MG63 (cell line): Measurements from ENCODE around the gene WBP1L. TPM values are rescaled to one million over a fixed set of nuclear protein-coding genes. Genes with fewer than 3 reads are reported as not detected.

ENCODE experiments used
- DNase-seq: peaks from one replicate; pipeline ENCODE4 v3.0.0-alpha.2; 2020
- H3K27me3 ChIP-seq: fragments of 250-450 bp; sonication (Bioruptor Pico); 2 replicates; pipeline ENCODE4 v1.5.1; 2020; ENCODE audit warnings: mild to moderate bottlenecking, moderate library complexity
- H3K36me3 ChIP-seq: fragments of 250-450 bp; sonication (Bioruptor Pico); 2 replicates; pipeline ENCODE4 v1.5.1; 2020; ENCODE audit warnings: mild to moderate bottlenecking, moderate library complexity
- H3K4me3 ChIP-seq: fragments of 250-450 bp; sonication (Bioruptor Pico); 2 replicates; pipeline ENCODE4 v1.5.1; 2020; ENCODE audit warnings: mild to moderate bottlenecking, moderate library complexity
- H3K9me3 ChIP-seq: fragments of 250-450 bp; sonication (Bioruptor Pico); 2 replicates; pipeline ENCODE4 v1.5.1; 2020; ENCODE audit warnings: mild to moderate bottlenecking, moderate library complexity
- total RNA-seq: library from RNA; depleted of rRNA; stranded (reverse); fragments of >200 nt; shearing (Covaris generic); gene quantifications from 2 replicates; pipeline ENCODE4 v1.2.3, GENCODE V29; 2014; ENCODE audit warnings: low replicate concordance; rRNA removed

The WBP1L gene
- total RNA-seq, 1 experiment from 2014 or later = 10.9 TPM

DNA sequence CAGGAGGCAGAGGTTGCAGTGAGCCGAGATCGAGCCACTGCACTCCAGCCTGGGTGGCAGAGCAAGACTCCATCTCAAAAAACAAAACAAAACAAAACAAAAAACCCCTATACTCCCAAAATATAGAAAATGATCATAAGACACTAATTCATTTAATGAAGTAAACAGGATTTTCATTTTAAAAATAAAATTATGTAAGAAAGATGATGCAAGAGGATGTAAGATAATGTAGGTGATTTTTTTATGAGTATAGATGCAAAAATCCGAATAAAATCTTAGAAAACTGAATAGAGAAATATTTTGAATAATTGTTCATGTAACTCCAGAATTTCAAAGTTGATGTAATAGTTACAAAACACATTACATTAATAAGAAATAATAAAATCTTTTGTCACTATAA is 121.9 kb downstream of the WBP1L start:
- DNase-seq = no peak
- Histone ChIP-seq H3K4me3 (no peak overlapping the region), H3K9me3 (no peaks in the 10 kb centered on the region)

More for the DNA sequence above, 121.9 kb downstream of the WBP1L start:
- Histone ChIP-seq H3K27me3 (no peaks in the 10 kb centered on the region), H3K36me3 (peaks cover 5% of the 10 kb centered on the region; the same call in 1 of the 2 replicates)

Other genes with a start within 250 kb of the WBP1L start
- gene ACTR1A, start 241.2 kb upstream of the WBP1L start, total RNA-seq = 77.7 and 178 TPM in 2 replicates
- 2.0 and 9.4 TPM in 2 replicates for gene SUFU, start 240.0 kb upstream of the WBP1L start, total RNA-seq
- 27.8 and 40.9 TPM in 2 replicates for gene TRIM8, start 99.5 kb upstream of the WBP1L start, total RNA-seq
- 2.3 and 6.6 TPM in 2 replicates for gene ARL3, start 29.6 kb upstream of the WBP1L start, total RNA-seq
- 0.96 and 6.7 TPM in 2 replicates for gene SFXN2, start 29.3 kb upstream of the WBP1L start, total RNA-seq
- gene CYP17A1, start 93.5 kb downstream of the WBP1L start, total RNA-seq = not detected in 2 replicates
- gene BORCS7, start 110.3 kb downstream of the WBP1L start, total RNA-seq = 26.3 and 43.9 TPM in 2 replicates
- gene AS3MT, start 125.5 kb downstream of the WBP1L start, total RNA-seq = 0.17 and 1.7 TPM in 2 replicates
- 2.0 and 4.9 TPM in 2 replicates for gene CNNM2, start 174.3 kb downstream of the WBP1L start, total RNA-seq